DMS153 treated with DMSO at 0.1 percent for 48 hours (cell line): ENCODE results near the gene AKAP8.
"Not testable (repeated sequence)": the region's sequence is repeated elsewhere in the genome, so short reads cannot be mapped to it uniquely, and the experiment has no call there.

Experiments
- DNase-seq: peaks from one replicate; lab custom pipeline; 2025; ENCODE audit not compliant: unreplicated experiment; lab: John Stamatoyannopoulos, UW

AKAP8 gene

GRCh38 chr19:15404097-15404779 is 24.7 kb upstream of the AKAP8 start:
- no peak for DNase-seq

GRCh38 chr19:15403151-15403531 is 23.6 kb upstream of the AKAP8 start:
- DNase-seq: no peak

- no peak for DNase-seq
Measured at GRCh38 chr19:15402411-15403150, 23.0 kb upstream of the AKAP8 start.

- DNase-seq: no peak
Measured at GRCh38 chr19:15401397-15401710, 21.8 kb upstream of the AKAP8 start.

- DNase-seq: no peak
Measured at GRCh38 chr19:15400521-15401396, 21.2 kb upstream of the AKAP8 start.

- no peak for DNase-seq
Measured at GRCh38 chr19:15399635-15400034, 20.0 kb upstream of the AKAP8 start.

- no peak for DNase-seq
Measured at GRCh38 chr19:15399234-15399515, 19.6 kb upstream of the AKAP8 start.

- no peak for DNase-seq
Measured at GRCh38 chr19:15398501-15399233, 19.1 kb upstream of the AKAP8 start.

- no peak for DNase-seq
Measured at GRCh38 chr19:15397782-15398181, 18.2 kb upstream of the AKAP8 start.

- DNase-seq: no peak
Measured at GRCh38 chr19:15397236-15397635, 17.6 kb upstream of the AKAP8 start.

GRCh38 chr19:15396436-15396835 is 16.8 kb upstream of the AKAP8 start:
- no peak for DNase-seq

- not testable (repeated sequence) for DNase-seq
Measured at GRCh38 chr19:15395251-15395650, 15.7 kb upstream of the AKAP8 start.

GRCh38 chr19:15394426-15394825 is 14.8 kb upstream of the AKAP8 start:
- DNase-seq: no peak

- no peak for DNase-seq
Measured at GRCh38 chr19:15393963-15394362, 14.4 kb upstream of the AKAP8 start.

GRCh38 chr19:15390814-15391213 is 11.2 kb upstream of the AKAP8 start:
- DNase-seq: no peak

- no peak for DNase-seq
Measured at GRCh38 chr19:15381864-15382263, 2.3 kb upstream of the AKAP8 start.

GRCh38 chr19:15381429-15381828 is 1.8 kb upstream of the AKAP8 start:
- DNase-seq: no peak

- DNase-seq: peak; percentile 7
Measured at GRCh38 chr19:15379999-15380647, 536 bp upstream of the AKAP8 start.

GRCh38 chr19:15378534-15379082 is 979 bp downstream of the AKAP8 start:
- DNase-seq: no peak

- no peak for DNase-seq
Measured at GRCh38 chr19:15374796-15375440, 4.7 kb downstream of the AKAP8 start.
